ENCODE measurements around the gene GDE1. TPM values are rescaled to one million over a fixed set of nuclear protein-coding genes. Genes with fewer than 3 reads are reported as not detected.

The GDE1 gene
- total RNA-seq, 1 donor from 2014 or later, result 50.0 TPM

DNA sequence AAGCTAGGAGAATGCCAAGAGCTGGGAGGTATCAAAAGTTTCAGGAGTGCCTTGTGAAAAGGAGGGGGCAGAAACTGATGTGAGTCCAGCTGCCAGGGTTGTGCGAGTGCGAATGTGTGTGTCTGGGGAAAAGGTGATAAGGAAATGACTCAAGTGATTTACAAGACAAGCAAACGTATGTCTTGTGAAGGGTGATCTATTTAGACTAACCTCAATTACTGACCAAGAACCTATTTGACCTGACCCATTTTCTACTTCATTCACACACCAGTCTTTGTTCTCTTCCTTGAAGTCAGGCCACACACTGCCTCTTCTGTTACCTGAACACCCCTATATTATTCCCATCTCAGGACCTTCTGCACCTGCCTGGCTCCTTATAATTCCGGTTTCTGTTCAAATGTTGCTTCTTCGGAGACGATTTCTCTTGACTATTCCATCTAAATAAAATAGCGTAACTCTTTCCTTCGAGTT is 1.0 kb downstream of the GDE1 start:
- Mint-ChIP-seq H3K27ac (ENCODE audit: unreplicated experiment) (peak overlapping the region; percentile 19), H3K9me3 (ENCODE audit: unreplicated experiment) (no peaks in the 10 kb centered on the region), H3K4me3 (ENCODE audit: unreplicated experiment) (peak overlapping the region; percentile 98), H3K4me1 (ENCODE audit: unreplicated experiment) (peaks cover 20% of the 10 kb centered on the region), H3K36me3 (ENCODE audit: low read depth, unreplicated experiment) (peaks cover 5% of the 10 kb centered on the region), H3K27me3 (ENCODE audit: unreplicated experiment) (peaks cover 1% of the 10 kb centered on the region)
- TF ChIP-seq, protein P1, sequence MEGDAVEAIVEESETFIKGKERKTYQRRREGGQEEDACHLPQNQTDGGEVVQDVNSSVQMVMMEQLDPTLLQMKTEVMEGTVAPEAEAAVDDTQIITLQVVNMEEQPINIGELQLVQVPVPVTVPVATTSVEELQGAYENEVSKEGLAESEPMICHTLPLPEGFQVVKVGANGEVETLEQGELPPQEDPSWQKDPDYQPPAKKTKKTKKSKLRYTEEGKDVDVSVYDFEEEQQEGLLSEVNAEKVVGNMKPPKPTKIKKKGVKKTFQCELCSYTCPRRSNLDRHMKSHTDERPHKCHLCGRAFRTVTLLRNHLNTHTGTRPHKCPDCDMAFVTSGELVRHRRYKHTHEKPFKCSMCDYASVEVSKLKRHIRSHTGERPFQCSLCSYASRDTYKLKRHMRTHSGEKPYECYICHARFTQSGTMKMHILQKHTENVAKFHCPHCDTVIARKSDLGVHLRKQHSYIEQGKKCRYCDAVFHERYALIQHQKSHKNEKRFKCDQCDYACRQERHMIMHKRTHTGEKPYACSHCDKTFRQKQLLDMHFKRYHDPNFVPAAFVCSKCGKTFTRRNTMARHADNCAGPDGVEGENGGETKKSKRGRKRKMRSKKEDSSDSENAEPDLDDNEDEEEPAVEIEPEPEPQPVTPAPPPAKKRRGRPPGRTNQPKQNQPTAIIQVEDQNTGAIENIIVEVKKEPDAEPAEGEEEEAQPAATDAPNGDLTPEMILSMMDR (IDR thresholded peaks at IDR 0.05; ENCODE audit: unreplicated experiment), result no peak
- no peak for DNase-seq (ENCODE audit: low spot score)

DNA sequence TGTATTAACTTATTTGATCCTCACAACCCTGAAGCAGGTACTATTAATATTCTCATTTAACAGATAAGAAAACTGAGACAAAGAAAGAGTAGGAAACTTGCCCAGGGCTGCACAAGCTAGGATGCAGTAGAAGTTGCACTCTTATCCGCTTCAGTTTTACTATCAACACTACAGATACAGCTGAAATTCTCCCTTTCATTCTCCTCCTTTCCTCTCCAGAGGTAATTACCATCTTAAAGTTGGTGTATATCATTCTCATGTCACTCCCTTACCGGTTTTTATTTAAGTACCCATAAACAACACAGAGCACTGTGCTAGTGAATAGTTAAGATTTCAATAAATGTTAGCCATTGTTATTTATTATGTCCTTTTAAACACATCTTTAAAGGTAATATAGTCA is 3.5 kb downstream of the GDE1 start:
- peaks cover 9% of the 10 kb centered on the region for H3K4me1 Mint-ChIP-seq (ENCODE audit: unreplicated experiment)
- TF ChIP-seq, protein P1 (IDR thresholded peaks at IDR 0.05; ENCODE audit: unreplicated experiment), result no peak
- H3K27me3 Mint-ChIP-seq (ENCODE audit: unreplicated experiment), result no peaks in the 10 kb centered on the region
- no peak for DNase-seq (ENCODE audit: low spot score)
- H3K9me3 Mint-ChIP-seq (ENCODE audit: unreplicated experiment), result no peaks in the 10 kb centered on the region
- no peak overlapping the region for H3K27ac Mint-ChIP-seq (ENCODE audit: unreplicated experiment)
- no peak overlapping the region for H3K4me3 Mint-ChIP-seq (ENCODE audit: unreplicated experiment)
- H3K36me3 Mint-ChIP-seq (ENCODE audit: low read depth, unreplicated experiment), result peaks cover 11% of the 10 kb centered on the region

DNA sequence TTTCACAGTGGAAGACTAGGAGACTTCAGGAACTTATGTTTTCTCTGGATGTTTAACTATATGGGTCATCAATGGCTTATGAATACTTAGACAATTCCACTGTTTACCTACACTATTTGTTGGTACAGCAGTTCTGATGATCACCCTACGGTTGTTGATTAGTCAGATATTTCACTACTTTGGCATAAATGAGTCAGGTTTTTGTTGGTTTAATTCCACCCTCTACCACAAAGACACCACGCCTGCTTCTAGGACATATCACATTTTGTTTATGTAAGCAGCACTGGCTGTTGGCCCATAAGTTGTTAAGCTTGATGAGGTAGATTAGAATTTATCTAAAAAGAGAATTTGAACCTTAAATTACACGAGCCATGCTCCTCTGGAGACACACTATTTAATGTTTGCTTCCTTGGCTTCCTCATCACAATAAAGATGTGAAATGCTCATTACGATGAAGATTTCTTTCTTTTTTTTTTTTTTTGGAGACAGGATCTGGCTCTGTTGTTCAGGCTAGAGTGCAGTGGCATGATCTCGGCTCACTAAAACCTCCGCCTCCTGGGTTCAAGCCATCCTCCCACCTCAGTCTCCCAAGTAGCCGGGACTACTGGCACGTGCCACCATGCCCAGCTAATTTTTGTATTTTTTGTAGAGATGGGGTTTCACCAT is 4.3 kb downstream of the GDE1 start:
- Mint-ChIP-seq H3K27me3 (ENCODE audit: unreplicated experiment) (no peaks in the 10 kb centered on the region), H3K27ac (ENCODE audit: unreplicated experiment) (no peak overlapping the region), H3K4me3 (ENCODE audit: unreplicated experiment) (no peak overlapping the region), H3K9me3 (ENCODE audit: unreplicated experiment) (no peaks in the 10 kb centered on the region), H3K4me1 (ENCODE audit: unreplicated experiment) (peaks cover 9% of the 10 kb centered on the region), H3K36me3 (ENCODE audit: low read depth, unreplicated experiment) (peaks cover 15% of the 10 kb centered on the region)
- no peak for DNase-seq (ENCODE audit: low spot score)
- TF ChIP-seq, protein P1 (IDR thresholded peaks at IDR 0.05; ENCODE audit: unreplicated experiment), result no peak

DNA sequence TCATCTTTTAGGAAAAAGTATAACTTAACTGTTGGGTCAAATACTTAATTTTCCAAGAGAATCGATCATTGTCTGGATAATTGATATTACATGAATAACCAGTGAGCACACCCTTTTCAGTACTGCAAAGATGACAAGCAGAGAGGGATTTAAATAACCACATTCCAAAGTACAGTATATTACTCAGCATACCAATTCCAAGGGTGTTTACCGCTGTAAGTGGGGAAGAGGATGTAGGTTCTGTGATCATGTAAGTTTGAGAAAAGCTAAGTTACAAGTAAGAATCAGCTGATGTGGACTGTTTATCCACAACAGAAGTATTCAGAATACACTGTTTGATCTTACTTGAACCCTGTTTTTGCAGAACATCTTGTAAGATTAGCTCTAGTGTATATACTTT is 6.1 kb downstream of the GDE1 start:
- no peaks in the 10 kb centered on the region for H3K9me3 Mint-ChIP-seq (ENCODE audit: unreplicated experiment)
- peaks cover 15% of the 10 kb centered on the region for H3K36me3 Mint-ChIP-seq (ENCODE audit: low read depth, unreplicated experiment)
- no peaks in the 10 kb centered on the region for H3K27me3 Mint-ChIP-seq (ENCODE audit: unreplicated experiment)
- peaks cover 1% of the 10 kb centered on the region for H3K4me1 Mint-ChIP-seq (ENCODE audit: unreplicated experiment)
- TF ChIP-seq, protein P1 (IDR thresholded peaks at IDR 0.05; ENCODE audit: unreplicated experiment), result no peak
- no peak overlapping the region for H3K4me3 Mint-ChIP-seq (ENCODE audit: unreplicated experiment)
- H3K27ac Mint-ChIP-seq (ENCODE audit: unreplicated experiment), result no peak overlapping the region
- no peak for DNase-seq (ENCODE audit: low spot score)

DNA sequence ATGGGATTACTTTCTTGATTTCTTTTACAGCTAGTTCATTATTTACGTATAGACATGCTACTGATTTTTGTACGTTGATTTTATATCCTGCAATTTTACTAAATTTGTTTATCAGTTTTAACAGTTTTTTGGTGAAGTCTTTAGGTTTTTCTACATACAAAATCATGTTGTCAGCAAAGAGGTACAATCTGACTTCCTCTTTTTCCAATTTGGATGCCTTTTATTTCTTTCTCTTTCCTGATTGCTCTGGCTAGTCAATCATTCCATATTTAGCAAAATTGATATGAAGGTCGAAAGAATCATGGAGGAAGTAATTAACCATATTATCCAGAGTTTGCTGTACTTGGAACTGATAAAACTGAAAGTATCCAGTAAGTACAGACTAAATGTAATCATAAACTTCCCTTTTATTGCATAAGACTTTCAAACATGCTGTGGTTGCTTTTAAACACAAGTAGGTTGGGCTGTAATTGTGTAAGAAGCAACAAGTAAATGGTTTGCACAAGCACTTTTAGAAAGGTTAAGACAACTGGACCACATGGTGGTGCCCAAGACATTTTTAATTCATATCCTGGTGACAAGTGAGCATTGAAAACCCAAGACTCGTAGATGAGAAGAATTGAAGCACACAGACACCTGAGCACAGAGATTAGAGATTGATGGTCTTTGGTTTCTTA is 8.4 kb downstream of the GDE1 start:
- no peaks in the 10 kb centered on the region for H3K4me1 Mint-ChIP-seq (ENCODE audit: unreplicated experiment)
- DNase-seq (ENCODE audit: low spot score), result no peak
- TF ChIP-seq, protein P1 (IDR thresholded peaks at IDR 0.05; ENCODE audit: unreplicated experiment), result no peak
- no peak overlapping the region for H3K4me3 Mint-ChIP-seq (ENCODE audit: unreplicated experiment)
- peaks cover 15% of the 10 kb centered on the region for H3K36me3 Mint-ChIP-seq (ENCODE audit: low read depth, unreplicated experiment)
- H3K9me3 Mint-ChIP-seq (ENCODE audit: unreplicated experiment), result no peaks in the 10 kb centered on the region
- H3K27me3 Mint-ChIP-seq (ENCODE audit: unreplicated experiment), result no peaks in the 10 kb centered on the region
- H3K27ac Mint-ChIP-seq (ENCODE audit: unreplicated experiment), result no peak overlapping the region

All from endothelial cell (in vitro differentiated cells).